KG1 (cell line): ENCODE data around the gene SLC35B2.

ENCODE experiments used
- DNase-seq: peaks from one replicate; lab custom pipeline; 2025; lab: John Stamatoyannopoulos, UW

Gene SLC35B2, protein sequence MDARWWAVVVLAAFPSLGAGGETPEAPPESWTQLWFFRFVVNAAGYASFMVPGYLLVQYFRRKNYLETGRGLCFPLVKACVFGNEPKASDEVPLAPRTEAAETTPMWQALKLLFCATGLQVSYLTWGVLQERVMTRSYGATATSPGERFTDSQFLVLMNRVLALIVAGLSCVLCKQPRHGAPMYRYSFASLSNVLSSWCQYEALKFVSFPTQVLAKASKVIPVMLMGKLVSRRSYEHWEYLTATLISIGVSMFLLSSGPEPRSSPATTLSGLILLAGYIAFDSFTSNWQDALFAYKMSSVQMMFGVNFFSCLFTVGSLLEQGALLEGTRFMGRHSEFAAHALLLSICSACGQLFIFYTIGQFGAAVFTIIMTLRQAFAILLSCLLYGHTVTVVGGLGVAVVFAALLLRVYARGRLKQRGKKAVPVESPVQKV

DNA sequence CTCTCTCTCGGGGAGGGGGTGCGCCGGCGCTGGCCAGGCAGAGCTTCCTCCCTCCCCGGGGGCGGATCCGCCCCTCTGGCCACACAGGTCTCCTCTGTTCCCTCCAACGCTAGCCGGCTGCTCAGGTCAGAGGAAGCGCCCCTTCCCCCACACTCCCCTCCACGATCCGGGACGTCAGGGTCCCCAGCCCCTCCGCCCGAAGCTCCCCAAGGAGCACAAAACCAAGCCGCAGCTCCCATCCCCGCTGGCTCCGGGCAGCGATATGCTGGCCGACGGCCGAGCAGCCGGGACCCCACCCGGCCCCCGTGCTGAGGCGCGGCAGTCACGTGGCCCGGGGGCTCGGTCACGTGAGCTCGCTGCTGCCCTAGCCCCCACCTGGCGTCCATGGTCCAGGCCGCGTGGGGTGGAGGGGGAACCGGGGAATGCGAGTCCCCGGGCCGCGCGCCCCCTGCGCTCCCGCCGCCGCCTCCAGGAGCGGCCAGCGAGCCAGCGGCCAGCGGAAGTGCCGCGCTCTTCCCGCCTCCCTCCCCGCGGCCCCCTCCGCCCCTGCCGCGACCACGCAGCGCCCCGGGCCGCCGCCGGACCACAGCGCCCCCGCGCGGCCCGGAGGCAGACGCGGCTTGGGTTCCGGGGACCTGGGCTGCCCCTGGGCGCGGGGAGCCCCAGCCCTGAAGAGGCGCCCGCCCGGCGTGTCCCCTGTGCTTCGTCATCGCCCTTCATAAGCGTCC, at the start of gene SLC35B2:
SLC35B2 (minus strand) TSS at position 504 of the 728 bp plus-strand sequence; CDS start at position 386, 118 bp downstream.
- peak; percentile 32 for DNase-seq

DNA sequence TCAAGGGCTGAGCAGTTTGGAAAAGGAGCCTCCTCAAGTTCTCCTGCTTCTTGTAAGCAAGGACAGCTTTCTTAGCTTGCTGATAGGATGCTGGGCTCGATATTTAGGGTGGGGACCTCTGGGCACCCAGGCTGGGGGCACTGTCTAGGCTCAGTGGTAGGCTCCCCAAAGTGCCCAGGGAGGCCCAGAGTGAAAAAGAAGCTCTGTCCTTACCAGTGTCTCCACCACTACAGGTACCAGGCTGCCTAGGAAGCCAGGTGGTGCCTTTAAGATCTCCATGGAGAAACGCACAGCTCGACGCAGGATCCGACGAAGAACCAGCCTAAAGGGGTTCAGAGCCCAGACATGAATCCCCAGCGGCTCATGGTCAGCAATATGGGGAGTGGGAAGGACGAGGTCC, 49.4 kb upstream of the SLC35B2 start:
- DNase-seq, result no peak

DNA sequence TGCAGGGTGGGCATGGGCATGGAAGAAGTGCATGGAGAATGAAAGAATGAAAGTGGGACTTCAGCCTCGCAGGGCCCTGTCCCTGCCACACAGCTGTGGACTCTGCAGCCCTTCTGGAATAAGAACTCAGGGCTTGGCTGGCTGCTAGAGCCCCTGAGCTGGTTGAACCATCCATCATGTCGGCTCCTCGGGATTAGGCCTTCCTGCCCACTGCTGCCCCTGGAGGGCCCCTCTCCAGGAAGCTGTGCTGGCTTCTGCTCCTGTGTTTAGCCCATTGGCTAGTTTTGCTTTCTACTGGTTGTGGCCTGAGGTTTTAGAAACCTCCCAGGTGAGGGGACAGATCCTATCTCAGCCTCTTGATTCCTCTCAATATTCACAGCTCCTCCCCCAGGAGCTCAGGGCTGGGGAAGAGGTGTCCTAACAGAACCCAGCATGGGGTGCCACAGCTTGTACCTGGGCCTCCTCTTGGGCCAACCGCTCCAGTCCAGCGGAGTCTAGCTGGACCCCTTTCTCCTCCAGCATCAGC, 47.9 kb upstream of the SLC35B2 start:
- DNase-seq, result no peak

DNA sequence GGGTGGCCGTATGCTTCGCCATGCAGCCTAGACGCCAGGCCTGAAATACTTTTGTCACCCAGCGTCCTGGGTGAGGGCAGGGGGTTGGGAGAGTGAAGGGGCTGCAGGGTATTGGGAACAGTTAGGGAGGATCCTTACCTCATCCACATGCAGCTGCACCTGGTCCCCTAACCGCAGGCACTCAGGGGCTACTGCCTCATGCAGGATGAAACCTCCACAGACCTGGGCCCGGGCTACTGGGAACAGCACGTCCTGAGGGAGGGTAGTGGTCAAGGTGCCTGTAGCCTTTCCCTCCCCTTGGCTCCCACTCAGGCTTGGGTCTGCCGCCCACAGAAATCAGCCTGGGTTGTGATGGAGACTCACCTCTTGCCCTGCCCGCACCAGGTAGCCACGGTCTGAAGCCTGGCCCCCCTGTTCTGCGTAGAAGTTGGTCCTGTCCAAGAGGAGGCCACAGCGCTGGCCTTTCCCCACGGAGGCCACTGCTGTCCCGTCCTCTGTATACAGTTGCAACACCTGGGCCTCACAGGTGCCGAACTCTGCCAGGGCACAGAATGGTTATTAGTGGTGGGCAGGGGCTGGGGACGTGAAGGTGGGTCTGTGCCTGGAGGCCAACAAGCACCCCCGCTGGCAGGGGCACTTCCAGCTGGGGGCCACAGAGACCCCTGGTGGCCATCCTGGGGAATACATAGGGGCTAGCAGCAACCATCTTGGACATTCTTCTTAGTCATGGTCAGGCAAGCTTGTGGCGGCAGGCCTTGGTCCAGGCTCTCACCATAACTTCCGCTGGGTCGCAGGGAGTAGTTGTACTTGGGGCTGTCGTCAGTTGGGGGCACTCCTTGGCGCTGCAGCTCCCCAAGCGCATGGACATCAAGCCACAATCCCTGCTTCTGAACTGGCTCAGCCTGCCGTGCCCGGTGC, 47.2 kb upstream of the SLC35B2 start:
- no peak for DNase-seq

DNA sequence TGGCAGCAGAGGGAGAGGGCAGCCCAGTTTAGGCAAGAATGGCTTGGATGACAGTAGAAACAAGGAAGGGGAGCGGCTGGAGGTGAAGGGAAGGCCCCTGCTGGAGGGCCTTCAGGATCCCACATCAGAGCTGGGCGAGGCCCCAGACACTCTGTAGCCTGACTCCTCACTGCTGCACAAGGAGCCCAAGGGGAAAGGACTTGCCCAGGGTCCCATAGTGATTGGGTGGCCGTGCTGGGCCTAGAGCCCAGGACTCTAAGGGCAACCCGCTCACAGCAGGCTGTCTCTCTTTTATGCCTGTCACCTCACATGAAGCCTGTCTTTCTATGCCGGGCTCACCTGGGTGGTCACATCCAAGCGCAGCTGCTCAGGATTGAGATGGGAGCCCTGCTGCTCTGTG, 46.5 kb upstream of the SLC35B2 start:
- DNase-seq, result no peak

DNA sequence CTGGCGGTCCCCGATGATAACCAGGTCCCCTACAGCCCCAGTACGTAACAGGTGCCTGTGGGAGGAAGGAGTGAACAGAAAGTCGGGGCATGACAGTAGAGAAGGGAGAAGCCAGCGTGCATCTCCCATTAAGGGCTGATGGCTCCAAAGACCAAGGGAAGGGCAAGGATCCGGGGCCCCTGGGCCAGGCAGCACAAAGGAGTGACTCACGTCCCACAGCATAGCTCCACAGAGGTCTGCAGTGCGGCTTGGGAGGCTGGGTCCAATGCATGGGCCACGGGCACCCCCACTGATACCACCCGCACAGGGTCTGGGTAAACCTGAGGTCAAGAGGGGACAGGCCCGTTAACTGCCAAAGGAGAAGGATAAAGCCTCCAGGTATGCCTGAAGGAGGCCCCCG, 45.5 kb upstream of the SLC35B2 start:
- DNase-seq, result no peak

DNA sequence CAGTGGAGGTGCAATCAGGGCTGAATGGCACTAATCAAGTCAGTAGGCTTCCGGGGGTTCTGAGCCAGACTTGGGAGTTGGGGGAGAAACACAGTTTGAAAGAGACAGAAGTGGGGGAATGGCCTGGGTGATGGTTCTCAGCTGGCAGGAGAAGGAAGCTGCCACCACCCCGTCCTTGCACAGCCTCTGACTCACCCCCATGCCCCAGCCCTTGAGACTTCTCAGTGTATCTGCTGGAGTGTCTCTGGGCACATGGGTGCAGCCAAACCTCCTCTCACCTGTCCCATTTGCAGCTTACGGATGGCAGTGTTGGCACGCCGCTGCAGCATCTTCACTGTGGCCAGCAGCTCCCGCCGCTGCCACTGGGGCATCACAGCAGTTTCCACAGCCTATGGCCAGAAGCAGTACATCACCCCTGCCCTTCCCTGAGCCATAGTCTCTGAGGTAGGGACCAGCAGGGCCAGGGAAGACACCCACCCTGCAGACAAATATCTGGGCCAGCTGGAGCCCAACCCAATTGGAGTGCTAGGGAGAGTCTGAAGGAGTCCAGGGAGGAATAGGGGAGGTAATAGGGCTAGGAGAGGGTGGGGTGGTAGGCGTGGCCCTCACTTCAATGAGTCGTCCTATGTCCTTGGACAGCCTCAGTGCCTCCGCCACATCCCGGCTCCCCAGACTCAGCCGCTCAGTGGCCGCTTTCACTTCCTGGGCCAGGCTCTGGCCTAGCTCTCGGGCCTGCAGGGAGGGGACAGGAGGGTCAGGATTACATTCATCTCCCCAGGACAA, 44.6 kb upstream of the SLC35B2 start:
- DNase-seq, result no peak

DNA sequence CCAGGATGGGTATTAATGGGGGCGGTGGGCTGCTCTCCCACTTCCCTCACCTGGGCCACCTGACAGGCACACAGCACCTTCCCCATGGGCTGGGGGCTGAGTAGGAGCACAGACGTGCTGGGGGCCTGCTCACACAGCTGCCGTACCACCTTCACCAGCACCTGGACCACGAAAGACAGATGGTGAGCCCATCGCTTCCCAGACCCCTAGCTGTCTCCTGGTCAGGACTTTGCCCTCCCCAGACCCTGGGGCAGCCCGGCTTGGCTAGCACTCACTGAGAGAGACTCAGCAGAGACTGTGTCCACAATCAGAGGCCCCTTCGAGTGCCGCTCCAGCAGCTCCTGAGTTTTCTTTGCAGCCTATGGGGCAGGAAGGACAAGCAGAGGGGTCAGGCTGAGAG, 43.8 kb upstream of the SLC35B2 start:
- DNase-seq, result no peak

DNA sequence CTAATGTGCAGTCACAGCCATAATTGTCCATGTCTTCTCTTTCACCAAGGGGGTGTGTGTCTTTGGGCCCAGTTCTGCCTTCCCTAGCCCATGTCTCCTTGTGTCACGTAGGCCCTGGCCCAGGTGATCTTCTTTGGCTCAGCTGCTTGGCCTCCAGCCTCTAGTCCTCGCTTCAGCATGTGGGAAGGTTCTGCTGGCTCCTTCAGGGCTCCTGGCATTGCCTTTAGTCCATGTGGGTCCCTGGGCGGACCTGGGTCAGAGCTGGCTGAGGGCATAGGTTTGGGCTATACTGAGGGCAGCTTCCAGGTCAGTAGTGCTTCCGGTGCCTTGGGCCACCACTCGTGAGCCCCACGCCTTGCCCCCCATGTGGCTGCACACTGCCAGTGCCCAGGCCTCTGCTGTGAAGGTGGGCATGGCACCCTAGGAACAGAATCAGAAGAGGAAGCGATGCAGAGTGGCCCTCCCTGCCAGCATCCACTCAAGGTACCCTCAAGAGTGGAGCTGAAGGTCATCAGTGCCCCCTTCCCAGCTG, 43.0 kb upstream of the SLC35B2 start:
- no peak for DNase-seq

DNA sequence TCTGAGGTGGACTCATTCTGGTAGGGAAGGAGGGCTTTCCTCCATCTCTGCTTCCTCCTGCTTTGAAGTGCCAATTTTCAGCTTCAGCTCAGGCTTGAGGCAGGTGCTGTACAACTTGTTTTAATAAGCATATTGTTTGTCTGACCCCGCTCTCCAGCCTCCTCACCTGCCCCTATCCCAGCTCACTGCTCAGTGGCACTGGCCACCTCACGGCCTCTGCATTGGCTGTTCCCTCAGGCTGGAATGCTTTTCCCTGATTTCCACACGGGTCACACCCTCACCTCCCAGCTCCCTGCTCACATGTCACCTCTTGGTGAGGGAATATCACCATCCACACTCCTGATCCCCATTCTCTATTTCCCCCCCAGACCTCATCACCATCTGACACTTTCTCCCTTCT, 41.5 kb upstream of the SLC35B2 start:
- no peak for DNase-seq

DNA sequence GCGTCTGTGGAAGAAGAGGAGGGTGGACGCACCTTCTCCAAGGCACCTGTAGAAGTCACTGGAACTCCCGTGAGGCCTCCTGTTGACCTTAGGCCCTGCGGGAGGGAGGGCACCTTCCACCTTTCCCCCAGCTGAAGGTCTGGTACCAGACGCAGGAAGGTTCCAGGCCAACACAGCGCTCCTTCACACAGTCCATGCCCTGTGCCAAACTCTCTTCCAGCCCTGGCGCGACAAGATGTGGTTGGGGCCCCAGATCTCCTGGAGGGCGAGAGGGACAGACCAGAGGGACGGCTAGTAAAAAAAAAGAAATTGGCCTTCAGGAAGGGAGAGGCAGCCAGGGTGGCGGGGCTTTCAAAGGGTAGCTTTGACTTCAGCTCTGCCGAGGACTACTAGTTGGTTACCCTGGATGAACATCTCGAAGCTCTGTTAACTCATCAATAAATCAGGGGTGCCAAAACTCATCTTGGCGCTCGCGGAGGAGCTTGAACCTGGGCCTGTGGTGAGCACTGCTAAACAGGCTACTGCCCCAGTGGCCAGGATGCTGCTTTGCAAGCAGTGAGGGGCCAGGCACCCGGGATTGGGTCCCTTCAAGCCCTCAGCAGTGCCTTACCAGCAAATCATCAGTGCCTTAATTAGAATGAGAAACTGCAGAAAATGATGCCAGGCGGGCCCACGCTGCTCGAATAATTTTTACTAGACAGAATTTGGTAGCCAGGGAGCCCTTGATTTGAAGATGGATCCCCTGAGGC, 40.9 kb upstream of the SLC35B2 start:
- DNase-seq, result no peak

DNA sequence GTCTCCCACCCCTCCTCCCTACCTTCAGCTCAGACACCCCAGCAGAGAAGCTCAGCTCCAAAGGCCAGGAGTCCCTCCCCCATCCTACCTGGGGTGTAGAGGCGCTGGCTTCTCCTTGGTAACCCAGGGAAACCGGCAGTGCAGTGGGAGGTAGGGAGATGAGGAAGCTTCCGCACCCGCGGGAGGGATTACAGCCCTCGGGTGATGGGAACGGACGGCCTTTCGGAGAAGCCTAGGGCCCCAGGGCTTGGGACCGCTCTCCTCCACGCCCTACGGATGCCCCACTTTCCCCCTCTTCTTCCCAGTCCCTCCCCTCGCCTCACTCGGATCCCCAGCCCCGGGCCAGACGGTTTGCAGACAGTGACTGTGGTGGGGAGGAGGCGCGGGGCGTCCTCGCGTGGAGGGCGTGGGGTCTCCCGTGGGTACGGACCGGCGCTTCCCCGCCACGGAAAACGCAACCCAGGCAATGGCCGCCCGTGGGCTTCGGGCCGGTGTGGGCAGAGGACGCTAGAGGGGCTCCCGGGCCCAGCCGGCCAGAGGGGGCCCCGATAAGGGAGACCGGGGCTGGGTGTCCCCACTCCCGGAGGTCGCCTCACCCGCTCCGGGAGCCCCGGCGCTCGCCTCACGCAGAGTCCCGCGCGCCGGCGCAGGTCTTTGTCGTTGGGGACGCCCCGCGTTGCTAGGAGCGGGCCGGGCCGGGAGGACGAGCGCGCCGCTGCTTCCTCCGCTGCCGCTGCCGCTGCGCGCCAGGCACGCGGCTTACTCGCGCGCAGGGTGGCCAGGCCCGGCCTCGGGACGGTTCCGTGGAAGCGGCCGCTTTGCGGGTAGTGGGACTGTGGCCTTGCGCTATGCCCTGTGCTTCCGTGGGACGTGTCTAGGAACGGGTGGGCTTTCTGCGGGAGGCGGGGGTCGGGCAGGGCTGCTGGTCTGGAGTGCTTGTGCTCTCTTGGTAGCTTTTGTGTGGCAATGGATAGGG, 40.0 kb upstream of the SLC35B2 start:
- no peak for DNase-seq

DNA sequence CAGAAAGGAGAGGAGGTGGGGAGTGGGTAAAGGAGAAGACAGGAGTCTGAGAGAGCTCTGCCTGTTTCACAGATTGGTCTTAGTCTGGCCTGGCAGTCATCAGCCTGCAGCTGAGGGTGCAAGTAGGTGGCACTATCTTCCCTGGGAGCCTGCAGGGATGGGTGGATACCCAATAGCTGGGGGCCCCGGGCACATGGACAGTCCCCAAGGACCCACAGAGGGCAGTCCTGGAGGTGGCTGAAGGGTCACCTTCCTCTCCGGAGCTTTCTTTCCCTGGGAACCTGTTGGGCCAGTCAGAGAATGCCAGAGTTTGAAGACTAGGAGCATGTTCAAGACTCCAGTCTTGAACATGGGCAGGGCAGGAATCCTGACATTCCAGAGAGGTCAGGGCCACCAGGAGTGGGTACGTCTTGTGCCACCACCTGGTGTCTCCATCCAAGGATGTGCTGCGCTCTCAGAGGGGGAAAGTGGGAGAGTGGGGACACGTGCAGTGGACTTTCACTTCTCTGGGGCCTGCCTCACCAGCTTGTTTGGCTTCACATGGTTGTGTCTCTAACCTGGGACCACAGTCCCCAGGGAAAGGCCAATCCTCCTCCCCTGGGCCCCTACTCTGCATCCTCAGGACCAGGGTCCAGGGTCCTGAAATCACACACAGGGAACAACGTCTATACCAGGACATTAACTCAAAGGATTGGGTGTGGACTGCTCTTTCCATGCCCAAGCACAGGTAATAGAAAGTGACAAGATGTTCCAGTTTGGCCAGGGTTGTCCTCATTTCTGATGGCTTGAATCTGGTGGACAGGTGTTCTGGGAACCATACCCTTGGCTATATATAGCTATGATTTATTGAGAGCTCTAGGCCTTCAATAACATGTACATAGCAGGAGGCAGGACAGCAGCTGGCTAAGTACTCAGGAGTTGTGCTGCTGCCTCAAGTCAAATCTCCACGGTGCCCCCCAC, 37.8 kb upstream of the SLC35B2 start:
- no peak for DNase-seq

DNA sequence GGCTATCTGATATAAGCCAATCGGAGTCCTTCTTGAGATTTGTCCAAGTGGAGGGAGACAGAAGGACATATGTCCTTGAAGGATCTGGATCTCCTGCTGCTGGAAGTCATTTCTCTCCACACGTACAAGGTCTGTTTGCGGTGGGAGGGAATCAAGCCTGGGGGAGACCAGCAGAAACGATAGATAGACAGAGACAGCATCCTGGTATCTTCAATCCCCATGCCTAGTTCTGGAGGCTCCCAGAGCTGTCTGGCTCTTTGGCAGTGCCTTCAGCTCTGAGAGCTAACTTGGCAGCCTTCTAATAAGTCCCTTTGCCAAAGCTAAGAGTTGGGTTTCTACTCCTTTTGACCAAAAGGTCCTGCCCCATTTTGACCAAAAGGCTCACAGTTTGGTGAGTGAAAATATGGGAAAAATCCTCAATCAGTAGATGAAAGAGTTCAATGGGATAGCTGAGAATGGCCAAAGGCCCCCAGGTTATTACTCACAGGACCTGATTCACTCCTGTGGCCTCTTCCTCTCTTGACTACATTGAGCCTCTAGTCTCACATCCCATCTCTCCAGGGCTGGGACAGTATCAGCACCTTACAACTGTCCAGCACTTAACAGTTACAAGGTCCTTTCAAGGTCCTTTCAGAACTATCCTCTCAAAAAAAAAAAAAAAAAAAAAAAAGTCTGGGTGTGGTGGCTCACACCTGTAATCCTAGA, 35.5 kb upstream of the SLC35B2 start:
- DNase-seq, result no peak

DNA sequence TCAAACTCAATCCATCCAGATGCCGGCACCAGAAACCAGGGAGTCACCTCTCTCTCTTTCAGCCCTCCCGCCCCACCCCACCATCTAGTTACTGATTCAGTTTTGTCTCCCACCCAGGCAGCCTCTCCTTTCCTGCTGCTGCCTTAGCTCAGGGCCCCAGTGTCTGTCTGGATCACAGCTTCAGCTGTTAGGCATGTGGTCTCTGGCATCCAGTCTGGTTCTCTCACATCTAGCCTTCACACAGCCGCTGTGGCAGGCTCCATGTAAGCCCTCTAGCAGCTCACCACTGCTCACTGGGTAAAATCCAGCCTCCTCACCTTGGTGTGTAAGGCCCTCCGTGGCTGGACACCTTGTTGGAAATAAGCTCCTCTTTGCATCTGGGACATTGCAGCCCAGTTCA, 34.5 kb upstream of the SLC35B2 start:
- DNase-seq, result no peak

DNA sequence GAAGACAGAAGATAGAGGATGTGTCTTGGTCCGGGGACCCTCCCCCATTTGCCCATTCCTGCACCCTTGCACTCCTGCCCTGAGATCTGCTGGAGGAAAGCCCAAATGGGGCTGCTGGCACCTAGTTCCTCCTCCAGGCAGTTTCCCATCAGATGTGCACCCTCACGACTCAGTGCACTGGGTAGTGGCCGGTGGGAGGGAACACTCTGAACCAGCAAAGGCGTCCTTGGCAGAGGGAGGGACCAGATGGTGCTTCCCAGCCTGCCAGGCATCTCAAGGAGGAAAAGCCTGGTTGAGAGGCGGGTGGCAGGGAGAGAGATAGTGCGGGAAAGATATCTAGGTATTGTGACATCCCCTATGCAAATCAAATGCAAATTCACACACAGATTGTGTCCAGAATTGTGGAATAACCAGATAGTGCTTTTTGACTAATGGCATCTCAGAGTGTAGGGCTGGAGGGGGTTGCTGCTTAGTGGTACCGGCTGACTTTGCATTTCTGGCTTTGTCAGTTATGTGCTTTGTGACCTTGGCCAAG, 32.5 kb upstream of the SLC35B2 start:
- DNase-seq, result no peak

DNA sequence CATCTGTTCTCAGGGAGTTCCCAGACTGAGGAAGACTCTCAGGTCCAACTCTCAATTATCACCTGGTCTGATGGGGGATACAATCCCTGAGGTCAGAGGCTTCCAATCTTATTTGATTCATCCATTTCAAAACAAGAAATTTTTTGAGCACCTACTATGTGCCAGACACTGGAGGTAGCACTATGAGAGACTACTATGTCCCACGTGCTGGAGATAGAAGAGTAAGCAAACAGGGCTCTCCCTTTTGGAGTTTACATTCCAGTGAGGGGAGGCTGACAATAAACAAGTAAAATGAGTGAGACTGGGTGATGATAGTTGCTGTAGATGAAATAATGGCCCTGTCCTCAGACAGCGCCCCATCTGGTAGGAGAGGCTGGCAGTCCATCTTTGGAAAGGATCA, 29.4 kb upstream of the SLC35B2 start:
- DNase-seq, result no peak
